Suprapubic skin (tissue), 3 donors: ENCODE results near the gene KDM6A.

Experiments used
- CTCF ChIP-seq, 2 donors: fragments of 200-600 bp in 1 of 2; fragments of 450-650 bp in 1 of 2; sonication (generic) in 1 of 2; IDR thresholded peaks; one replicate each; pipeline ENCODE4 v1.5.1; 2016 to 2019; ENCODE audit warnings: antibody characterized with exemption in 2 of 2, mild to moderate bottlenecking in 1 of 2, moderate library complexity in 1 of 2
- POLR2AphosphoS5 ChIP-seq, 3 donors: sonication (generic); formaldehyde crosslinking; IDR thresholded peaks; one replicate each; pipeline ENCODE4 v1.6.1; 2017; ENCODE audit warnings: antibody characterized with exemption in 3 of 3

- no peak for TF ChIP-seq CTCF (IDR thresholded peaks at IDR 0.05)
- TF ChIP-seq POLR2AphosphoS5 (IDR thresholded peaks at IDR 0.05): no peak
Observed at GRCh38 chrX:45083314-45083713, 210.3 kb downstream of the KDM6A start.
